T-helper 1 cell (primary cell): ENCODE measurements around the gene CNPY1.

Experiments used
- DNase-seq, 5 donors: peaks; one replicate each; pipeline ENCODE4 v3.0.0-alpha.2; 2012 to 2020

CNPY1 gene

DNA sequence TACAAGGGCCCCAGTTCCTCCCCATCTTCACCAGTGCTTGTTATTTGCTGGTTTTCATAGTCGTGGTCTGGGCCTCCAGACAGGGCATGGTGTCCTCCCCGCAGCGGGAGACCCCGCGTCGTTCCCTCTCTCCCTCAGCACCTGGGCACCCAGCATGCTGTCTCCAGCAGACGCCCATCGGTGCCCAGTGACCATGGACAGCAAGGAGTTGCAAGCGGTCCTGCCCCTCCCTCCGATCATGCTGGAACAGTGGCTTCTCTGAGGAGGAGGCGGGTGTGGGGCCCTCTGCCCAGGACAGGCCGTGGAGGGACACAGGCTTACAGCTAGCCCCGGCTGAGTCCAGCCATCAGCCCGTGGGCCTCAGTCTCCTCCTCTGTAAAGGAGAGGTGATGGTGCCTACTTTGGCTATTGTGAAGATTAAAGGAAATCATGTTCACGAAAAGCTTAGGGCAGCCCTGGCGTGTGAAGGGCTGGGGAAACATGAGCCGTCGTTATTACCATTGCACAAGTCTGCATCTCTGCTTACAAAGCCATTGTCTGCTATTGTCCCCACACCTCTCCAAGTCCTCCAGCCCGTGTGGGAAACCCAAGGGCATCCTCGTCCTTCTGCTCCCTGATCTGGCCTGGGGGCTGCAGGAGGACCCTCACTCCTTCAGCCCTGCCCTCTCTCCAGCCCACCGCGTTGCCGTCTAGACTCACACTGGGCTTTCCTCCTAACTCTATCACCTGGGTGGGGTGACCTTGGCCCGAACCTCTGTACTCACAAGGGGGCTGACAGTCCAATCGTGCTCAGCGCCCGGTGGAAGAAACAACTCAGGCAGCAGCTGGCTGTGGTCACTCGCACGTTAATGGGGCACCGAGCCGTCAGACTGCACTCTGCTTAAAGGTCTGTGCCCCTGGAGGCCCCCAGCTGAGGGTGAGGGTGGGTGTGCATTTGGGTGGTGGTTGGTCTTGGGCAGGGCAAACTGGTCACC, 58.6 kb downstream of the CNPY1 start:
- DNase-seq = no peak

GRCh38 chr7:155486783-155487508, 59.4 kb downstream of the CNPY1 start:
- no peak for DNase-seq

DNA sequence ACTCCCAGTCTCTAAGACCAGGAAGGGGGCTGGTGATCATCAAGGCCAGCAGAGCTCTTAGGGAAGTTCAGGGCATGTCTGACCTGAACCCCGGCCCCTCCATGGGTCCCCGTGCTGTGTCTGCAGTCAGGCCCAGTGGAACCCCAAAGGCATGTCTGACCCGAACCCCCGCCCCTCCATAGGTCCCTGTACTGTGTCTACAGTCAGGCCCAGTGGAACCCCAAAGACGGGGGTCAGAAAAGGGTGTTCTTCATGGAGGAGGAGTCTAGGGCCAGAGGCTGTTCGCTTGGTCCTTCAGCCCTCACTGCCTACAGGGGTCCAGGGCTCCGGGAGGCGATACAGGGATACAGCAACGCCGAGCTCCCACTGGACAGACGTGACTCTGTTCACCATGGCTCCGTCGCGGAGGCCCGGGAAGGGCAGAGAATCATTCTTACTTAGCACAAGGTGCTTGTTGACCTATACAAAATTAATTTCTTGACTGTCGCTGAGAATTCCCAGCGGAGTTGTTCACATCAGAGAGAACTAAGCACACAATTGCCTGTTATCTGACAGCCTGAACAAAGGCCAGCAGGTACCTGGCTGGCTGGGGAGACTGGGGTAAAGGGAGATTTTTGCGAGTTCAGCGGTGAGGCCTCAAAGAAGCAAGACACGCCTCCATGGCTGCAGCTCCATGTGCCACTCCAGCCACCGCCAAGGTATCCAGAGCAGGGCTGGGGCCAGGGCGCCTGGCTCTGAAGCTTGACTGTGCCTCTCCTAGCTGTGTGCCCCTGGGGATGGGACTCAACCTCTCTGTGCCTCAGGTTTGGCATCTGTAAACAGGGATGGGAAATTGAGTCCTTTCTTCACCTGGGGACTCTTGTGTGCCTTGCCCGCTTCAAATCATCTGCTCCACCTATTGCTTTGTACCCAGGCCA, 61.6 kb downstream of the CNPY1 start:
- no peak for DNase-seq

- DNase-seq = no peak
Measured at GRCh38 chr7:155483868-155484325, 62.5 kb downstream of the CNPY1 start.

DNA sequence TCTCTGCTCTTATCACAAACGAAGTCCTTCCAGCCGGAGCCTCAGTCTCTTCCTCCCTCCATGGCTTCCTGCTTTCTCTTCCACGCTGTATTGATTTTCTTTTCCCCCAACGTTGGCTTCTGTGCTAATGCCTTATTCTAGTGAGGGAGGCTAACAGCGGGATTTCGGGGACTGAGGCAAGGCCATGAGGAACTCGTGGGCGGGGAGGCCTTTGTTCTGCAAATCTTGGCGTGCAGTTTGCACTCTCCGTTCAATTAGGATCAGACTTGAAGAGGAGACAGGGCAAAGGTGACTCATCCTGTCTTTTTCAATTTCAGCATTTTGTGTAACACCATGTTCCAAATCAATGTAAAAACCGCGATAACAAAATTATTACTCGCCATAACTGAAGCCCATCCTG, 63.1 kb downstream of the CNPY1 start:
- no peak for DNase-seq

- DNase-seq = no peak
Measured at GRCh38 chr7:155482511-155483183, 63.7 kb downstream of the CNPY1 start.

GRCh38 chr7:155481764-155482163, 64.6 kb downstream of the CNPY1 start:
- DNase-seq = no peak

GRCh38 chr7:155477476-155477875, 68.9 kb downstream of the CNPY1 start:
- peak in 1 of 5 donors; percentile 48 for DNase-seq

DNA sequence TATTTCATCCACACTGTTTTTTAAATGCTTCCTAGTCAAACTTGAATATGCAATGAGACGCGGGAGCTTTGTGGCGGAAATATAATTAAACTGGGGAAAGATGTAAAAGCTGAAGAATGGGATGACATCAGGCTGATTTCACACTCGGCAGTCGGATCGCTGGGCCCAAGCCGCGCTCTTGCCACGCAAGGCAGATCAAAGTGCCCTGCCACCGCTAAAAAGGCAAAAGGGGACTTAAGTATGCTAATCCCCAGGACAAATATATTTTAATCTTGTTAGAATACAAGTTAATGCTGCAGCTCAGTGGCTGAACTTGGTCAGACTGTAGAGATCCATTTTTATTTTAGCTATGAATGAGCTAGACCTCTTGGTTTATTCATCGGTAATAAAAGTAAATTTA, 74.6 kb downstream of the CNPY1 start:
- no peak for DNase-seq

DNA sequence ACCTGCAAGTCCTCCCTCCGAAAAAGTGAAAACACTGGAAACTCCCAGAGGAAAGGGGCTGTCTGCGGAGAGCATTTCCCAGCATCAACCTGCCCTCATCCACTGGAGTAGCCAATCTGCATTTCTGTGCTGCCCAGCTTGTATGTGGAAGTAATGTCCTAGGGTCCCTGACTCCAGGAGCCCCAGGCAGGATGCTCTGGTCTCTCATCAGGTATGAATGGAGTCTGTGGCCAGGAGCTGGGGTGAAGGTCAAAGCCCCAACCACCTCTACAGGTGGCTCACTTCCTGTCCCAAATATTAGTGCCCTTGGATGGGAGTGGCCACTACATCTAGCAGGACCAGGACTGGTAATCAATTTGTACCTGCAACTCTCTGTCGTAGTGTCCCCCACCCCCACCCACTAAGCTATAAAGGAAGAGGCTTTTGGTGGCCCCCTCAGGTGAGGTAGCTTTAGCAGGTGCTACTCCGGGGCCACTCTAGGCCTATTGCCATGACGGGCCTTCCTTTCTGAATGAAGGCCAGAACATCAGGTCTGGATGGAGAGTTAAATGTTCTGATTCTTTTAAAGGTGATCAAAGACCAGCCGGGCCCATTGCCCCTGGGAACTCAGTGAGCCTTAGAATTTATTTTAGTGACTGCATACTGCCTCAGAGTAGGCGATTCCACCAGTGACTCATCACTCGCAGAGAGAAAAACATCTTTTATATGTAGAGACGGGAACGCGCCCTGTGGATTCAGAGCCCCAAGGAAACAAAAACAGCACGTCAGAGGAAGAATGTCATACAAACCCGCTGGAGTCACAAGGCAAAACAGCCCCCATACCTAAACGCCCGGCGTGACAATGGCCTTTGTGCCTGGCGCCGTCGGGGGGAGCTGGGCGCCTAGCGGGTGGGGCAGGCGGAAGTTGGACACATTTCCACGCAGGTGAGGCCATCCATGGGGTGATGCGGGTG, 75.4 kb downstream of the CNPY1 start:
- no peak for DNase-seq

GRCh38 chr7:155470186-155470487, 76.2 kb downstream of the CNPY1 start:
- DNase-seq = no peak

GRCh38 chr7:155469311-155470185, 76.8 kb downstream of the CNPY1 start:
- no peak for DNase-seq

GRCh38 chr7:155468785-155469148, 77.6 kb downstream of the CNPY1 start:
- no peak for DNase-seq

DNA sequence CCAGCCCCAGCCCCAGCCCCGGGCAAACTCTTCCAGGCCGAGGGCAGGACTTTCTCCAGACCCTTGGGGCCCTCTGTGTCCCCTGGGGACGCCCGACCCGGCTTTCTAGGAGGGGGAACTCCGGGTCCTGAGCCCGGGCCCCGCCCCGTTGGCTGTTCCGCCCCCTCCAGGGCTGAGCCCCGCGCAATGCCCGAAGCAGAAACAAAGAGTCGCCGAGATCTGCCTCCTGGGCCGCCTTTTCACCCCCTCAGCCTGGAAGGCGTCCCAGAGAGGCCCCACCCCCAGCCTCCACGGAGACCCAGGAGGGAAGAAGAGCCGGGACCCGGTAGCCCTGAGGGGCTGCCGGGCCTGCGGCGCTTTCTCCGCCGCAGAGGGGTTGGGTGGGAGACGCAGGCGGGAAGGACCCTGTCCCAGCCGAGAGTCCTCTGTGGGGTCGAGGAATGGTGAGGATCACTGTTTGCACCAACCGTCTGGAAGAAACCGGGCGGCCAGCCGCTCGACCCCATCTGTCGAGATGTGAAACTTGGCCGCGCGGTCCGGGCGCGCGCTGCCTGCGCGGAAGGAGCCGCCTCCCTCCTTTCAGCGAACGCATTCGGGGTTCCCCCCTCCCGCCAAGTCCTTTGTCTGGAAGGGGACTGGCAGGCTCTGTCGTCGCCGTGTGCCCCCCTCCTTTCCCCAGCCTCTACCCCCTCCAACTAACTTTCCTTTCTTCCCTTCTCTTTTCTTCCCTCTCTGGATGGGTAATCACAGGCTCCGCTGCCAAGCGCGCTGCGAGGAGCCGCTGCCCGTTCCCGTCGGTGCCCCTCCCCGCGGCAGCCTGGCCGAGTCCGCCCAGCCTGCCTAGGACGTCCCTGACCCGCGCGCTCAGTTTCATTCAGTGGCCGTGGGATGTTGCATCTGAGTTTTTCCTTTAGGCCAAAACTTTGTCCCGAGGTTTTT, 78.2 kb downstream of the CNPY1 start:
- no peak for DNase-seq

DNA sequence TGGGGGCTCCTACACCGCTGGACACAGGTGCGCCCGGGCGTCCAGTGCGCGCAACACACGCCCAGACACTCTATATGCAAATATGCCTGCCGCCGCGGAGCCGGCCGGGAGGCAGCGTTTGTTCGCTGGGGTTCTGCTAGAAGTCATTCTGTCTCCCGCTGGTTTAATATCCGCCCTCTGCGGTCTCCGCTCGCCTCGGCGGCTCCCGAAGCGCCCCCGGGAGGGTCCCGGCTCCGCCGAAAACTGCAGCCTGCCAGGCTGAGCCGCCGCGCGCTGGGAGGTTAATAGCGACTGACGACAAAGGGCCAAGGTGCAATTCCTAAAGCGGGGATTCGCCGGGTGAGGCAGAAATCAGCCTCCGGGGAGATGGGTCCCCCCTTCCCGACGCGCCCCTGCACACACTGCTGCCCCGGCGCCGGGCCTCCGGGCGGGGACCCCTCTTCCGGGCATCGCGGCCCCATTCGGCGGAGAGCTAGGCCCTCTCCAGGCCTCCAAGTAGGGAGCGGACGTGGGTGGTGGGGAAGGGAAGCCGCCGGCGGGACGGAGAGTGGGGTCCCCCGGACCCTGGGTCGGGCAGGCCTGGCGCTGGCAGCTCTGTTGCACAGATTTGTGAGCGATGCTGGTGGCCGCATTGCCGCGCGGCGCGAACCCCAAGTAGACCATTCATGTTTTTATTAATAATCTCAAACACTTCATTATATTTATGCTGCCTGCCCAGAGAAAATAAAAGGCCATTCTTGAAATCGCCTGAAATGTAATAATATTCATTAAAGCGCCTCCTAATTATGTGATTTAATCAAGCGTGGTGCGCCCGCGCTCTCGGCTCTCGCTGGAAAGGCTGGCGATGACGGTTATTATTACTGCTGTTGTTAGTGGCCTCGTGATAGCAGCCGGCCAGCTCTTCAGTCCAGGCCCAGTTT, 79.3 kb downstream of the CNPY1 start:
- peak in 1 of 5 donors; percentile 20 for DNase-seq

- DNase-seq = no peak
Measured at GRCh38 chr7:155466142-155466813, 80.1 kb downstream of the CNPY1 start.

- no peak for DNase-seq
Measured at GRCh38 chr7:155465761-155466141, 80.6 kb downstream of the CNPY1 start.
